Kidney glomerular epithelial cell (primary cell): ENCODE measurements around the gene RNF41.

Experiments
- DNase-seq: peaks from one replicate; lab custom pipeline; 2025; lab: John Stamatoyannopoulos, UW

RNF41 gene

DNA sequence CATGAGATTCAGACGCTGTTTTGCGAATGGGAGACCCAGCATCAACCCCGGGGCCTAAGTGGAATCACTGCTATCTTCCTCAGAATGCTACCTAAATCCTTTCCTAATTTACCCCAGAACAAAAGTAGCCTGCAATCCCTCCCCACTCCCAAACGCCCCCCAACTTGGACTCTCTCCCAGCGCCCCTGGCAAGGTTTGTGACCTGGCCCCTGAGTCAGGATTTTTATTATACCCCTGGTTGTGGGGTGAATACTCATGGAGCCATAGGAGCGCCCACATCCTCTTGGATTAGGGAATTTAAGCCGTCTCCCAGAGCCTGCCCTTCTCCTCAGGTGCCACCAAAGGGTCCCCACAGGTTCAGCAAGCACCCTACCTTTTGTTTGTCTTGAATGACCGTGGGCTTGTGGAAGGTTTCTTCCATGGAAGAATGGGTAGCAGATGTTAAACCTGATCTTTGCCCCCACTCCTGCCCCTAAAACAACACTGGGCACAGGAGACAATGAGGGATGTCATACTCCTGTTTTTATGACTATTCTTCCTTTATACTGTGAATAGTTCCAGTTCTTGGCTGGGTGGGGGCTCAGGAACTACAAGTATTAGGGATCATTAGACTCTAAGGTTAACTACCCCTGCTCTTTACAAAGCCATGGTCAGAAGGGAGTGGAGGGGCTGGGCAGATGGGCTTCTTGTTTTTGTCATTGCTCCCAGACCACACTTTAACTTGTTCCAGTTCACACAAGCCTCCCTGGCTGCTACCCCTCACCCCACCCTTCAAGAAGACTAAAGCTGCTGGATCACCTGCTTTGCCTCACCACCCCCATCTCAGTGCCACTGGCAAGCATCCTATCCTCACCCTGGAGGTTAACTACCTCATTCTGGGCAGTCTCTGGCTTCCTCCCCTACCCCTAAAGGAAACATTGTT is 68.7 kb downstream of the RNF41 start:
- DNase-seq, result no peak
